Spleen (tissue), 11 donors: ENCODE results near the gene QKI. TPM values are rescaled to one million over a fixed set of nuclear protein-coding genes. Genes with fewer than 3 reads are reported as not detected.

Experiments used
- DNase-seq: peaks from one replicate; pipeline ENCODE4 v3.0.0-alpha.2; 2020
- H3K27ac ChIP-seq, 8 donors: fragments of 200-600 bp; sonication (generic) in 7 of 8; 1 replicate in 4 of 8; 2 replicates in 4 of 8; pipeline versions ENCODE4 v1.5.0 to v1.8.0; 2016 to 2021; ENCODE audit warnings: inconsistent platforms in 4 of 8, mild to moderate bottlenecking in 4 of 8, moderate library complexity in 1 of 8
- H3K27me3 ChIP-seq, 7 donors: fragments of 200-600 bp; sonication (generic) in 6 of 7; replicated peaks in 1 of 7; 1 replicate in 4 of 7; 2 replicates in 3 of 7; pipeline versions ENCODE4 v1.5.0 to v1.8.0; 2016 to 2021; ENCODE audit warnings: inconsistent platforms in 3 of 7, mild to moderate bottlenecking in 1 of 7
- H3K36me3 ChIP-seq, 6 donors: fragments of 200-600 bp; sonication (generic) in 5 of 6; 1 replicate in 4 of 6; 2 replicates in 2 of 6; pipeline versions ENCODE4 v1.5.0 to v1.8.0; 2016 to 2021; ENCODE audit warnings: inconsistent platforms in 2 of 6
- H3K4me1 ChIP-seq, 6 donors: fragments of 200-600 bp; sonication (generic) in 5 of 6; 1 replicate in 3 of 6; 2 replicates in 3 of 6; pipeline versions ENCODE4 v1.5.0 to v1.8.0; 2016 to 2021; ENCODE audit warnings: inconsistent platforms in 3 of 6
- H3K4me3 ChIP-seq, 8 donors: fragments of 200-600 bp; sonication (generic) in 7 of 8; 1 replicate in 4 of 8; 2 replicates in 4 of 8; pipeline versions ENCODE4 v1.5.0 to v1.8.0; 2016 to 2021; ENCODE audit warnings: inconsistent platforms in 4 of 8, mild to moderate bottlenecking in 4 of 8, moderate library complexity in 2 of 8
- H3K9me3 ChIP-seq, 8 donors: fragments of 200-600 bp; sonication (generic) in 7 of 8; 1 replicate in 4 of 8; 2 replicates in 4 of 8; pipeline versions ENCODE4 v1.5.0 to v1.8.0; 2016 to 2021; ENCODE audit warnings: inconsistent platforms in 4 of 8
- CTCF ChIP-seq, 11 experiments: fragments of 200-600 bp in 7 of 11; fragments of 450-650 bp in 4 of 11; sonication (generic) in 4 of 11; IDR thresholded peaks in 8 of 11; conservative IDR thresholded peaks in 3 of 11; 1 replicate in 7 of 11; 2 replicates in 4 of 11; pipeline versions ENCODE4 v1.4.0 to v1.8.0; 2016 to 2021; ENCODE audit warnings: antibody characterized with exemption in 11 of 11, inconsistent platforms in 4 of 11, mild to moderate bottlenecking in 1 of 11
- POLR2A ChIP-seq, 3 donors: fragments of 450-650 bp; IDR thresholded peaks; one replicate each; pipeline ENCODE4 v1.5.1; 2017; ENCODE audit warnings: antibody characterized with exemption in 3 of 3, mild to moderate bottlenecking in 1 of 3
- POLR2AphosphoS5 ChIP-seq, 3 donors: sonication (generic); formaldehyde crosslinking; IDR thresholded peaks; one replicate each; pipeline ENCODE4 v1.5.1; 2017; ENCODE audit warnings: antibody characterized with exemption in 3 of 3
- WGBS, 5 donors: extraction: QIAGEN DNeasy Blood & Tissue Kit in 3 of 5; methylation state at CpG; one replicate each; pipeline versions ENCODE4 v1.1.5 to v1.1.7; 2013 to 2018; 5-methylcytosine and 5-hydroxymethylcytosine counted together
- intact Hi-C: fragments of 100-400 bp; cut with DNase I; formaldehyde crosslinking; loops from one replicate; pipeline ENCODE4 v1.15.0; 2023; ENCODE audit warnings: low total_unique reads
- polyA plus RNA-seq, 3 donors: library from polyadenylated mRNA; stranded (reverse); fragments of 200-250 nt; gene quantifications; one replicate each; pipeline ENCODE4 v1.2.1, GENCODE V29; 2013
- total RNA-seq, 7 donors: library from RNA; depleted of rRNA in 3 of 7; stranded (reverse); fragments of >200 nt in 3 of 7; fragmentation: NEBNext Ultra II Directional in 4 of 7; extraction: Animal tissue kit (Norgen Biotek cat#: 25700) in 4 of 7; gene quantifications; one replicate each; pipeline versions ENCODE4 v1.1.0 to v1.2.1, GENCODE V29; 2016 to 2021
- donor health status: healthy with polysubstance abuse.
- donor health status: DM: no; HTN: no; CAD: no; lungs with moderate emphysema.
- donor health status: DM: no; HTN: no; CAD: no.
- donor health status: Bipolar disorder and iron deficiency.
- donor health status: healthy.
- donor health status: DM: no; HTN: no; CAD: no.
- donor health status: DM: yes; HTN: yes; CAD: no.

Gene QKI
- total and polyA plus RNA-seq, 10 donors = 11.3 to 217 (median 180) TPM

- H3K4me3 ChIP-seq = peak overlapping the region in 6 of 8 donors; percentile 3 to 62 (median 20)
- H3K27me3 ChIP-seq = no peaks in the 10 kb centered on the region
- 25 to 37% (median 28%) methylated on average over 18 of the region's 18 CpGs for WGBS, 5 donors
- intact Hi-C loops = no loop called here
- DNase-seq = peak; percentile 92
- H3K27ac ChIP-seq = peak overlapping the region; percentile 81 to 94 (median 89)
- TF ChIP-seq POLR2AphosphoS5 (IDR thresholded peaks at IDR 0.05) (peak; percentile 79 to 86 (median 84)), CTCF (IDR thresholded peaks at IDR 0.05 in 8 of 11, conservative IDR thresholded peaks at IDR 0.05 in 3 of 11) (no peak), POLR2A (IDR thresholded peaks at IDR 0.05) (peak in 1 of 3 donors; percentile 35)
- no peaks in the 10 kb centered on the region for H3K9me3 ChIP-seq
- no peaks in the 10 kb centered on the region for H3K36me3 ChIP-seq
- H3K4me1 ChIP-seq = peaks cover 11 to 44% (median 29%) of the 10 kb centered on the region in 6 donors
These were observed 8.9 kb upstream of the QKI start for GRCh38 chr6:163405412-163406309.

GRCh38 chr6:163406366-163406765 is 8.2 kb upstream of the QKI start:
- H3K4me3 ChIP-seq = peak overlapping the region in 3 of 8 donors; percentile 26 to 62 (median 33)
- no peaks in the 10 kb centered on the region for H3K36me3 ChIP-seq
- no peaks in the 10 kb centered on the region for H3K27me3 ChIP-seq
- H3K27ac ChIP-seq = peak overlapping the region; percentile 81 to 94 (median 89)
- TF ChIP-seq CTCF (IDR thresholded peaks at IDR 0.05 in 8 of 11, conservative IDR thresholded peaks at IDR 0.05 in 3 of 11) = no peak
- TF ChIP-seq POLR2A (IDR thresholded peaks at IDR 0.05) = no peak
- TF ChIP-seq POLR2AphosphoS5 (IDR thresholded peaks at IDR 0.05) = no peak
- intact Hi-C loops = no loop called here
- peaks cover 11 to 45% (median 29%) of the 10 kb centered on the region in 6 donors for H3K4me1 ChIP-seq
- no peak for DNase-seq
- no peaks in the 10 kb centered on the region for H3K9me3 ChIP-seq
- 42 to 65% (median 53%) methylated on average over 1 of the region's 1 CpG for WGBS, 5 donors

GRCh38 chr6:163406830-163407229 is 7.7 kb upstream of the QKI start:
- no peaks in the 10 kb centered on the region for H3K36me3 ChIP-seq
- TF ChIP-seq POLR2A (IDR thresholded peaks at IDR 0.05) (no peak), CTCF (IDR thresholded peaks at IDR 0.05 in 8 of 11, conservative IDR thresholded peaks at IDR 0.05 in 3 of 11) (no peak), POLR2AphosphoS5 (IDR thresholded peaks at IDR 0.05) (no peak)
- no peak overlapping the region for H3K4me3 ChIP-seq
- intact Hi-C loops = no loop called here
- peaks cover 11 to 50% (median 30%) of the 10 kb centered on the region in 6 donors for H3K4me1 ChIP-seq
- no peaks in the 10 kb centered on the region for H3K27me3 ChIP-seq
- H3K9me3 ChIP-seq = no peaks in the 10 kb centered on the region
- no peak for DNase-seq
- peak overlapping the region in 6 of 8 donors; percentile 26 to 94 (median 89) for H3K27ac ChIP-seq
- 85 to 100% (median 95%) methylated on average over 2 of the region's 2 CpGs for WGBS, 5 donors

- DNase-seq = no peak
- Histone ChIP-seq H3K27me3 (no peaks in the 10 kb centered on the region), H3K4me3 (no peak overlapping the region), H3K27ac (no peak overlapping the region), H3K36me3 (no peaks in the 10 kb centered on the region), H3K9me3 (no peaks in the 10 kb centered on the region), H3K4me1 (peaks cover 11 to 65% (median 42%) of the 10 kb centered on the region in 6 donors)
- 91 to 96% (median 95%) methylated on average over 9 of the region's 9 CpGs for WGBS, 5 donors
- TF ChIP-seq CTCF (IDR thresholded peaks at IDR 0.05 in 8 of 11, conservative IDR thresholded peaks at IDR 0.05 in 3 of 11) (no peak), POLR2AphosphoS5 (IDR thresholded peaks at IDR 0.05) (no peak), POLR2A (IDR thresholded peaks at IDR 0.05) (no peak)
- intact Hi-C loops = no loop called here
These were observed 6.0 kb upstream of the QKI start for GRCh38 chr6:163408352-163408991.
